Thyroid gland (tissue), 4 donors: Measurements from ENCODE around the gene ACTL10. TPM values are rescaled to one million over a fixed set of nuclear protein-coding genes. Genes with fewer than 3 reads are reported as not detected.

Source experiments
- DNase-seq, 2 donors: peaks; one replicate each; pipeline ENCODE4 v3.0.0-alpha.2; 2019
- H3K27ac ChIP-seq, 3 donors: fragments of 200-600 bp; sonication (generic); 1 replicate in 2 of 3; 2 replicates in 1 of 3; pipeline ENCODE4 v1.5.1; 2016 to 2019; ENCODE audit warnings: mild to moderate bottlenecking in 1 of 3, moderate library complexity in 1 of 3
- H3K27me3 ChIP-seq: fragments of 200-600 bp; sonication (generic); one replicate; pipeline ENCODE4 v1.5.1; 2019
- H3K36me3 ChIP-seq, 2 donors: fragments of 200-600 bp; sonication (generic); one replicate each; pipeline ENCODE4 v1.5.1; 2016 to 2019
- H3K4me1 ChIP-seq, 2 donors: fragments of 200-600 bp; sonication (generic); one replicate each; pipeline ENCODE4 v1.5.1; 2017 to 2019
- H3K4me3 ChIP-seq, 3 donors: fragments of 200-600 bp; sonication (generic); replicated peaks in 1 of 3; 1 replicate in 2 of 3; 2 replicates in 1 of 3; pipeline ENCODE4 v1.5.1; 2016; ENCODE audit warnings: mild to moderate bottlenecking in 1 of 3
- H3K9me3 ChIP-seq: fragments of 200-600 bp; sonication (generic); one replicate; pipeline ENCODE4 v1.5.1; 2017
- POLR2A ChIP-seq, 2 donors: fragments of 450-650 bp; IDR thresholded peaks; one replicate each; pipeline ENCODE4 v1.6.1; 2017; ENCODE audit warnings: antibody characterized with exemption in 2 of 2, mild to moderate bottlenecking in 2 of 2, moderate library complexity in 1 of 2
- WGBS, 2 donors: methylation state at CpG; one replicate each; pipeline ENCODE4 v1.1.5; 2017; 5-methylcytosine and 5-hydroxymethylcytosine counted together
- intact Hi-C: fragments of 100-400 bp; cut with DNase I; formaldehyde crosslinking; loops from one replicate; pipeline ENCODE4 v1.15.1; 2023
- total RNA-seq, 4 donors: library from RNA; depleted of rRNA; stranded (reverse); fragments of >200 nt; gene quantifications; one replicate each; pipeline ENCODE4 v1.2.3, GENCODE V29; 2016
- TF ChIP-seq, protein P1 (sequence below), 6 experiments: fragments of 200-600 bp in 3 of 6; fragments of 450-650 bp in 3 of 6; sonication (generic) in 3 of 6; IDR thresholded peaks; one replicate each; pipeline ENCODE4 v1.5.1; 2016 to 2019; ENCODE audit warnings: antibody characterized with exemption in 6 of 6, mild to moderate bottlenecking in 2 of 6, inconsistent platforms in 1 of 6, moderate library complexity in 1 of 6

The ACTL10 gene
- total RNA-seq, 4 donors from 2014 or later = 2.1 to 3.9 (median 2.6) TPM

DNA sequence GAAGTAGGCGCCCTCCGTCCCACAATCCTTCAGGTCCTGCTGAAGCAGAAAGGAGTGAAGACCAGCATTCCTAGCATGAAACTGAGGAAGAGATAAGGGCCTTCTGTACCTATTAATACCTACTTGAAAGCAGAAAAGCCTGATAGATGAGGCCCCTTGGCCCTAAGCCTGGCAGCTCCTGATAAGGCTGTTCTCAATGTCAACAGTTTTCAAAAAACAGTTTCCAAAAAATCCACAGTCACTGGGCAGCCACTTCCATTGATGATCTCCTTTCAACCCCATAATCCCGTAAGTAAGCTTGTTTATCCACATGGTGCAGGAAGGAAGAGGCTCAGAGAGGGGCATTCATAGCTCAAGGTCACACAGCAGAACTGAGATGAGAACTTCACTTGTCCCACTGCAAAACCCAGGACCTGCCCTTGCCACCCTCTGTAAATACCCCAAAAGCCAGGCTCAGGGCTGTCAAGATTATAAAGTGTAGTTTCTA, 22.2 kb downstream of the ACTL10 start:
- peak; percentile 72 to 81 for DNase-seq
- Histone ChIP-seq H3K27me3 (no peaks in the 10 kb centered on the region), H3K4me1 (peaks cover 13 to 42% of the 10 kb centered on the region in 2 donors), H3K36me3 (no peaks in the 10 kb centered on the region), H3K9me3 (no peaks in the 10 kb centered on the region), H3K4me3 (no peak overlapping the region), H3K27ac (peak overlapping the region; percentile 16 to 64 (median 40))
- WGBS, 2 donors = 35 to 37% methylated on average over 3 of the region's 3 CpGs
- intact Hi-C loops = no loop called here
- TF ChIP-seq, protein P1, sequence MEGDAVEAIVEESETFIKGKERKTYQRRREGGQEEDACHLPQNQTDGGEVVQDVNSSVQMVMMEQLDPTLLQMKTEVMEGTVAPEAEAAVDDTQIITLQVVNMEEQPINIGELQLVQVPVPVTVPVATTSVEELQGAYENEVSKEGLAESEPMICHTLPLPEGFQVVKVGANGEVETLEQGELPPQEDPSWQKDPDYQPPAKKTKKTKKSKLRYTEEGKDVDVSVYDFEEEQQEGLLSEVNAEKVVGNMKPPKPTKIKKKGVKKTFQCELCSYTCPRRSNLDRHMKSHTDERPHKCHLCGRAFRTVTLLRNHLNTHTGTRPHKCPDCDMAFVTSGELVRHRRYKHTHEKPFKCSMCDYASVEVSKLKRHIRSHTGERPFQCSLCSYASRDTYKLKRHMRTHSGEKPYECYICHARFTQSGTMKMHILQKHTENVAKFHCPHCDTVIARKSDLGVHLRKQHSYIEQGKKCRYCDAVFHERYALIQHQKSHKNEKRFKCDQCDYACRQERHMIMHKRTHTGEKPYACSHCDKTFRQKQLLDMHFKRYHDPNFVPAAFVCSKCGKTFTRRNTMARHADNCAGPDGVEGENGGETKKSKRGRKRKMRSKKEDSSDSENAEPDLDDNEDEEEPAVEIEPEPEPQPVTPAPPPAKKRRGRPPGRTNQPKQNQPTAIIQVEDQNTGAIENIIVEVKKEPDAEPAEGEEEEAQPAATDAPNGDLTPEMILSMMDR (IDR thresholded peaks at IDR 0.05) = no peak
- no peak for TF ChIP-seq POLR2A (IDR thresholded peaks at IDR 0.05)

DNA sequence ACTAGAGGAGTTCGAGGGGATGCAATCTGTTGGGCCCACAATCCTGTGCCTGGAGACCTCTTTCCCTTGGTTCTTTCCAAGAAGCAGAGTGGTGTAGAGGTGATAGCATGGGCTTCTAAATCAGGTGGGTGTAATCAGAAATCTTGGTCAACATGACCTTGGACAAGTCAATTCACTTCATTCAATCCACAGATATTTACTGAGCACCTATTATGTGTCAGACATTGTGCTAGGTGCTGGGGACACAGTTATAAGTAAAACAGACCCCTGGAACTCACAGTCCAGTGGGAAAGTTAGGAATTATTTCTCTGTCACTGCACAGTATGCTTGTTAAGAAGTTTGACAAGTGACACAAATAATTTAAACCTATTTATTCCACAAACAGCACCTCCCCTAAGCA, 22.8 kb downstream of the ACTL10 start:
- H3K9me3 ChIP-seq = no peaks in the 10 kb centered on the region
- TF ChIP-seq, protein P1 (IDR thresholded peaks at IDR 0.05) = no peak
- TF ChIP-seq POLR2A (IDR thresholded peaks at IDR 0.05) = no peak
- peaks cover 18 to 47% of the 10 kb centered on the region in 2 donors for H3K4me1 ChIP-seq
- 93 to 100% methylated on average over 1 of the region's 1 CpG for WGBS, 2 donors
- no peak for DNase-seq
- intact Hi-C loops = no loop called here
- H3K27ac ChIP-seq = peak overlapping the region in 1 of 3 donors; percentile 64
- no peaks in the 10 kb centered on the region for H3K36me3 ChIP-seq
- no peaks in the 10 kb centered on the region for H3K27me3 ChIP-seq
- H3K4me3 ChIP-seq = no peak overlapping the region

DNA sequence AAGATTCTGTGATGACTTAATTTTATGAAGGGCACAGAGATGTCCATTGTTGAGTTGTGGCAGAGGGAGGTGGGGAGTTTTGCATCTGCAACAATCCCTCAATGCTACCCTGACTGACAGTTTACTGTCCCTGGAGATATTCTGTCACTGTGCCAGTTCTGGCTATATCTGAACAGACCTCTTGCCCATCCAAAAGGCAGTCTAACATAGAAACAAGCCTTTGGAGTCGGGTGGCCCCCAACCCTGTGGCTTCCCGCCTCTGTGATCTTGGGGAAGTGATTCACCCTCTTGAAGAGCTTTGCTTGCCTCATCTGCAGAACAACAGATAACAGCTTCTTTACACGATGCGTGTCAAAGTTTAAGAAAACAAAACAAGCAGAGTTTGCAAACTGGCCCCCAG, 23.2 kb downstream of the ACTL10 start:
- Histone ChIP-seq H3K4me1 (peaks cover 22 to 51% of the 10 kb centered on the region in 2 donors), H3K27me3 (no peaks in the 10 kb centered on the region), H3K27ac (no peak overlapping the region), H3K36me3 (no peaks in the 10 kb centered on the region), H3K4me3 (no peak overlapping the region), H3K9me3 (no peaks in the 10 kb centered on the region)
- DNase-seq = no peak
- intact Hi-C loops = loop anchor here (5.0 kb wide), 1 partner anchor 37 kb away; no protein-coding TSS in a partner anchor
- 59 to 62% methylated on average over 4 of the region's 4 CpGs for WGBS, 2 donors
- no peak for TF ChIP-seq POLR2A (IDR thresholded peaks at IDR 0.05)
- TF ChIP-seq, protein P1 (IDR thresholded peaks at IDR 0.05) = no peak

DNA sequence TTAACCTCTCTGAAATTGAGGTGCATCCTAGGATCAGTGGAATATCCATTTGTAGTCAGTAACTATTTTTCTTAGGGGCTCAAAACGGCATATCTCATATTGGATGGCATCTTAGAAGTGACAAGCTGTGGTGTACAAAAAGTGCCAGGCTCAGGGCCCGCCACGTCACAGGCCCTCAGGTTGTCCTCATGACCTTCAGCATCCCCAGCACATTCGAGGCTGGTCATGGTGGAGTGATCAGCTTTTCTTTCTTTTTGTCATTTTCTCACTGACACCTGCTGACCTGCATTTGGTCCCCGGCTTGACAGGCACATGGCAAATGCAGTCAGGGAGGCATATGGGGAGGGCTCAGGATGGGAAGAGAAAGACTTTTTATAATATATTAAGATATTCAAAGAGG, 26.5 kb downstream of the ACTL10 start:
- Histone ChIP-seq H3K4me1 (peaks cover 22 to 35% of the 10 kb centered on the region in 2 donors), H3K27ac (peak overlapping the region; percentile 68 to 89 (median 81)), H3K36me3 (no peaks in the 10 kb centered on the region), H3K27me3 (no peaks in the 10 kb centered on the region), H3K9me3 (no peaks in the 10 kb centered on the region), H3K4me3 (no peak overlapping the region)
- TF ChIP-seq POLR2A (IDR thresholded peaks at IDR 0.05) = no peak
- TF ChIP-seq, protein P1 (IDR thresholded peaks at IDR 0.05) = no peak
- WGBS, 2 donors = 60 to 66% methylated on average over 5 of the region's 5 CpGs
- DNase-seq = peak; percentile 80 to 81
- intact Hi-C loops = loop anchor here (5.0 kb wide), 1 partner anchor 34 kb away; no protein-coding TSS in a partner anchor

DNA sequence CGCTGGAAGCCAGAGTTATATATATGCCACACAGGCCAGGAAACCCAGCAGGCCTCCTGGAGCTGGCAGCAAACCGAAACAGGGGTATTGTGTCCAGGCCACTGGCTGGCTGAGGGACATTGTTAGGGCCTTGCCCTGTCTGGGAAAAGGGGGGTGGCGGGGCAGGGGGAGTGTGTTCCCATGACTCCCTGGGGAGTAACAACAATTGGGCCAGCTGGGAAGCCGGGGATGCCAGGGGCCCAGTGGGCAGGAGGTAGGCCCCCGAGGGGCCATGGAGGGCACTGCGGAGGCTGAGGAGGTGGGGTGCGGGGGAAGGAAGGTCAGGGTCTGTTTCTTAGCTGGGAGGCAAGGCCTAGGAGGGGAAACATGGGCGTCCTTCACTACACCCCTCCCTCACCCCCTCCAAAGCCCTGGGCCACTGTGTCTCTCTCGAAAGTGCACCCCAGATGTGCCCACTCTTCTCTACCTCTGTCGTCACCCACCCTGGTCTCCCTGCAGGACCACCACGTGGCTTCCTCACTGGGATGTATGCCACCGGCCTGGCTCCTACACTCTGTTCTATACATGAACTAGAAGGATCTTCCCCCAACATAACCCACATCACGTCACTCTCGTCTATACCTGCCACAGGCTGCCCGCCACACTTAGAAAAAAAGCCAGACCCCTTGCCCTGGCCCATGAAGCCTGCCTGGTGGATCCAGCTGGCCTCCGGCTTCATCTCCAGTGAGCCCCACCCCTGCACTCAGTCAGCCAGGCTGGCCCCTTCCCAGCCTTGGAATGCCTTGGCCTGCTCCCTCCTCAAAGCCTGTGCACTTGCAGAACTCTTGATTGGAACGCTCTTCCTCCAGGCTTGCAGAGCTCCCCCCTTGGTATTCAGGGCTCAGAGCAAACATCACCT, 27.2 kb downstream of the ACTL10 start:
- Histone ChIP-seq H3K36me3 (no peaks in the 10 kb centered on the region), H3K27ac (peak overlapping the region; percentile 68 to 89 (median 81)), H3K4me1 (peaks cover 17 to 28% of the 10 kb centered on the region in 2 donors), H3K9me3 (no peaks in the 10 kb centered on the region), H3K4me3 (no peak overlapping the region), H3K27me3 (no peaks in the 10 kb centered on the region)
- 58 to 63% methylated on average over 17 of the region's 17 CpGs for WGBS, 2 donors
- intact Hi-C loops = loop anchor here (5.0 kb wide), 1 partner anchor 33 kb away; no protein-coding TSS in a partner anchor
- TF ChIP-seq, protein P1 (IDR thresholded peaks at IDR 0.05) = peak in 1 of 6 experiments; percentile 5
- TF ChIP-seq POLR2A (IDR thresholded peaks at IDR 0.05) = no peak
- DNase-seq = peak; percentile 89
